A549 (cell line): Measurements from ENCODE around the gene LUC7L2. TPM values are rescaled to one million over a fixed set of nuclear protein-coding genes. Genes with fewer than 3 reads are reported as not detected.

Source experiments
- ATAC-seq, 2 experiments: fragments of 200-7000 bp in 1 of 2; fragments of >200 bp in 1 of 2; cut with Nextera tagmentation in 1 of 2; cut with Tn5 transposase in 1 of 2; 3 replicates each; pipeline versions ENCODE4 v1.8.0 to v1.9.1; 2018 to 2020; ENCODE audit warnings: mild to moderate bottlenecking in 1 of 2, moderate library complexity in 1 of 2
- CTCF ChIA-PET: fragments of 300-600 bp; sonication (Branson Sonifier 250); formaldehyde crosslinking; extraction: SDS; loops from one replicate; lab custom pipeline; 2021; ENCODE audit warnings: antibody characterized with exemption, inconsistent platforms; lab: Yijun Ruan, JAX
- POLR2A ChIA-PET: fragments of 350-600 bp; formaldehyde crosslinking; extraction: SDS; loops from one replicate; lab custom pipeline; 2021; ENCODE audit warnings: antibody characterized with exemption, inconsistent platforms; lab: Yijun Ruan, JAX
- DNase-seq, 2 experiments: peaks; one replicate each; pipeline versions ENCODE4 v3.0.0 to v3.0.0-alpha.2; 2011 to 2016; ENCODE audit warnings: low read depth in 1 of 2, low spot score in 1 of 2
- FAIRE-seq: peaks from 2 replicates; lab custom pipeline; 2011; peaks lifted over from hg19 to GRCh38; lab: Jason Lieb, UNC
- H3K27ac ChIP-seq, 2 experiments: fragments of >200 bp; sonication (Bioruptor Twin); formaldehyde crosslinking; 3 replicates each; pipeline ENCODE4 v1.5.1; 2016 to 2017
- H3K4me1 ChIP-seq: fragments of >200 bp; sonication (Bioruptor Twin); formaldehyde crosslinking; 3 replicates; pipeline ENCODE4 v1.6.1; 2016
- H3K4me2 ChIP-seq: fragments of >200 bp; sonication (Bioruptor Twin); formaldehyde crosslinking; 3 replicates; pipeline ENCODE4 v1.6.1; 2016
- H3K4me3 ChIP-seq: fragments of >200 bp; sonication (Bioruptor Twin); formaldehyde crosslinking; 3 replicates; pipeline ENCODE4 v1.5.1; 2016
- H3K9me3 ChIP-seq: fragments of >200 bp; sonication (Bioruptor Twin); formaldehyde crosslinking; 3 replicates; pipeline ENCODE4 v1.6.1; 2016
- CBX2 ChIP-seq: fragments of 200-600 bp; sonication (generic); IDR thresholded peaks from 2 replicates; pipeline ENCODE4 v1.6.1; 2016; ENCODE audit warnings: low read depth, mild to moderate bottlenecking, borderline replicate concordance
- CBX8 ChIP-seq: fragments of 200-600 bp; sonication (generic); IDR thresholded peaks from 2 replicates; pipeline ENCODE4 v1.6.1; 2016
- CHD2 ChIP-seq: fragments of 150-350 bp; IDR thresholded peaks from 2 replicates; pipeline ENCODE4 v1.6.1; 2014; ENCODE audit warnings: low read length; ENCODE audit not compliant: partially characterized antibody
- CHD4 ChIP-seq: fragments of 200-600 bp; sonication (generic); IDR thresholded peaks from 2 replicates; pipeline ENCODE4 v1.6.1; 2016; ENCODE audit warnings: antibody characterized with exemption, mild to moderate bottlenecking, borderline replicate concordance
- EP300 ChIP-seq, 2 experiments: fragments of >200 bp; sonication (Bioruptor Twin); formaldehyde crosslinking; IDR thresholded peaks; 2 replicates in 1 of 2; 3 replicates in 1 of 2; pipeline ENCODE4 v1.6.1; 2016 to 2017
- FOSB ChIP-seq: fragments of 250-450 bp; sonication (Bioruptor Pico); IDR thresholded peaks from 2 replicates; pipeline ENCODE4 v1.5.0; 2020; ENCODE audit warnings: mild to moderate bottlenecking, moderate library complexity
- FOSL2 ChIP-seq, 2 experiments: fragments of 450-650 bp in 1 of 2; fragments of >200 bp in 1 of 2; sonication (Bioruptor Twin) in 1 of 2; formaldehyde crosslinking; IDR thresholded peaks; 2 replicates each; pipeline versions ENCODE4 v1.5.0 to v1.6.1; 2016 to 2020; ENCODE audit warnings: mild to moderate bottlenecking in 1 of 2, moderate library complexity in 1 of 2
- GATA3 ChIP-seq: IDR thresholded peaks from 2 replicates; pipeline ENCODE4 v1.6.1; 2012; ENCODE audit warnings: borderline replicate concordance
- HEYL ChIP-seq: fragments of 250-450 bp; sonication (Bioruptor Pico); IDR thresholded peaks from 2 replicates; pipeline ENCODE4 v1.8.0; 2021; ENCODE audit warnings: mild to moderate bottlenecking, moderate library complexity
- HOXB5 ChIP-seq: fragments of 250-450 bp; sonication (Bioruptor Pico); IDR thresholded peaks from 2 replicates; pipeline ENCODE4 v1.5.0; 2020; ENCODE audit warnings: mild to moderate bottlenecking, moderate library complexity
- JUN ChIP-seq, 2 experiments: fragments of >200 bp; sonication (Bioruptor Twin); formaldehyde crosslinking; IDR thresholded peaks; 2 replicates in 1 of 2; 3 replicates in 1 of 2; pipeline ENCODE4 v1.6.1; 2016 to 2017
- JUNB ChIP-seq: fragments of >200 bp; sonication (Bioruptor Twin); formaldehyde crosslinking; IDR thresholded peaks from 2 replicates; pipeline ENCODE4 v1.6.1; 2016
- NPAS2 ChIP-seq: fragments of 250-450 bp; sonication (Bioruptor Pico); IDR thresholded peaks from 2 replicates; pipeline ENCODE4 v1.8.0; 2022; ENCODE audit warnings: mild to moderate bottlenecking, moderate library complexity, borderline replicate concordance
- NR3C1 ChIP-seq: fragments of >200 bp; sonication (Bioruptor Twin); formaldehyde crosslinking; IDR thresholded peaks from 3 replicates; pipeline ENCODE4 v1.6.1; 2017
- PHF8 ChIP-seq: fragments of 200-600 bp; sonication (generic); IDR thresholded peaks from 2 replicates; pipeline ENCODE4 v1.6.1; 2016; ENCODE audit warnings: low read depth, mild to moderate bottlenecking, antibody characterized with exemption, moderate library complexity, borderline replicate concordance
- POLR2A ChIP-seq: IDR thresholded peaks from 2 replicates; pipeline ENCODE4 v1.6.1; 2012; ENCODE audit warnings: mild to moderate bottlenecking, low read length
- POLR2AphosphoS2 ChIP-seq: conservative IDR thresholded peaks from 2 replicates; pipeline ENCODE4 v1.6.1; 2012; ENCODE audit warnings: low read length, improper control_type of control experiment, inconsistent platforms
- RCOR1 ChIP-seq: fragments of 150-350 bp; IDR thresholded peaks from 2 replicates; pipeline ENCODE4 v1.6.1; 2014; ENCODE audit warnings: antibody characterized with exemption, low read length, low read depth
- RFX5 ChIP-seq: fragments of 450-650 bp; IDR thresholded peaks from 2 replicates; pipeline ENCODE4 v1.7.1; 2014; ENCODE audit warnings: antibody characterized with exemption, mild to moderate bottlenecking, moderate library complexity
- SMC3 ChIP-seq: fragments of >200 bp; sonication (Bioruptor Twin); formaldehyde crosslinking; IDR thresholded peaks from 3 replicates; pipeline ENCODE4 v1.6.1; 2018; ENCODE audit warnings: inconsistent platforms
- SREBF2 ChIP-seq: fragments of 450-650 bp; IDR thresholded peaks from 2 replicates; pipeline ENCODE4 v1.6.1; 2014; ENCODE audit warnings: mild to moderate bottlenecking, moderate library complexity
- TFCP2L1 ChIP-seq: fragments of 250-450 bp; sonication (Bioruptor Pico); IDR thresholded peaks from 2 replicates; pipeline ENCODE4 v1.5.0; 2021; ENCODE audit warnings: mild to moderate bottlenecking
- TP53 ChIP-seq: fragments of 250-450 bp; sonication (Bioruptor Pico); IDR thresholded peaks from 2 replicates; pipeline ENCODE4 v1.5.0; 2021; ENCODE audit warnings: mild to moderate bottlenecking, moderate library complexity
- ZNF302 ChIP-seq: fragments of 250-450 bp; sonication (Bioruptor Pico); IDR thresholded peaks from 2 replicates; pipeline ENCODE4 v1.9.0; 2021; ENCODE audit warnings: inconsistent platforms, mild to moderate bottlenecking, moderate library complexity
- WGBS: methylation state at CpG from one replicate; pipeline ENCODE4 v1.1.6; 2017; ENCODE audit errors: missing lambda C conversion rate; 5-methylcytosine and 5-hydroxymethylcytosine counted together
- polyA plus RNA-seq, 4 experiments: library from polyadenylated mRNA; depleted of rRNA in 3 of 4; stranded (reverse); fragments of >200 nt; fragmentation: RNase III in 1 of 4; extraction: RNeasy Plus Mini Kit Qiagen cat#74134 plus additional on column Dnase treatment in 1 of 4; gene quantifications; 2 replicates in 3 of 4; 3 replicates in 1 of 4; pipeline ENCODE4 v1.2.3, GENCODE V29; 2011 to 2017
- TF ChIP-seq, protein P1 (sequence below): fragments of 200-600 bp; sonication (generic); IDR thresholded peaks from 2 replicates; pipeline ENCODE4 v1.6.1; 2016; ENCODE audit warnings: antibody characterized with exemption, mild to moderate bottlenecking, moderate library complexity
- TF ChIP-seq, protein P2 (sequence below): IDR thresholded peaks from 2 replicates; pipeline ENCODE4 v1.6.1; 2012; ENCODE audit warnings: low read depth, borderline replicate concordance
- TF ChIP-seq, protein P3 (sequence below): fragments of >200 bp; sonication (Bioruptor Twin); formaldehyde crosslinking; IDR thresholded peaks from 2 replicates; pipeline ENCODE4 v1.6.1; 2016
- TF ChIP-seq, protein P4 (sequence below): fragments of 250-450 bp; sonication (Bioruptor Pico); IDR thresholded peaks from 2 replicates; pipeline ENCODE4 v1.5.0; 2020; ENCODE audit warnings: low read depth, mild to moderate bottlenecking, moderate library complexity
- TF ChIP-seq, protein P5 (sequence below): fragments of >200 bp; sonication (Bioruptor Twin); formaldehyde crosslinking; IDR thresholded peaks from 3 replicates; pipeline ENCODE4 v1.6.1; 2016

Gene LUC7L2
- polyA plus RNA-seq, 2 of the 4 experiments (the other 2 are of a cell fraction), result 49.5 to 75.7 TPM

DNA sequence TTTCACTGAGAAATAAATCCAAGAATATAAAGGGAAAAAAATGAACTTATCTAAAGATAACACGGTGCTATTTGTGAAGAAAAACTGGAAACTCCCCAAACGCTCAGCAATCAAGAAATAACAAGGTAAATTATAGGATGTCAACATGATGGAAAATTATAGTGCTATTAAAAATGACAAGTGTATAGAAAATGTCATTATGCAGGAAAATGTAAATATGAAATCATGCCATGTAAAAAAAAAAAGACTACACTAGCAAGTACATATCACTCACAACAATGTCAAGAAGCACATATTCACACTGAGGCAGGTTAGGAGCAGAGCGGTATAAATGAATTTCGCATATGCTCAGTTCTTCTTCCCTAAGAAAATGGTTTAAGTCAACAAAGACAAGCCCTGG, 96.1 kb downstream of the LUC7L2 start:
- 73% methylated on average over 4 of the region's 4 CpGs for WGBS
- no peak for ATAC-seq
- Histone ChIP-seq H3K4me1 (peaks cover 6% of the 10 kb centered on the region; the same call in 1 of the 3 replicates), H3K4me3 (no peak overlapping the region), H3K9me3 (no peaks in the 10 kb centered on the region), H3K4me2 (no peak overlapping the region), H3K27ac (no peak overlapping the region)
- no peak for DNase-seq
- TF ChIP-seq CHD2 (no peak), GATA3 (no peak), EP300 (IDR thresholded peaks at IDR 0.05) (no peak), CBX8 (no peak), HOXB5 (CRISPR knock-in tag) (no peak), RCOR1 (no peak), SMC3 (no peak), CBX2 (no peak), POLR2AphosphoS2 (no peak)
- TF ChIP-seq, protein P1, sequence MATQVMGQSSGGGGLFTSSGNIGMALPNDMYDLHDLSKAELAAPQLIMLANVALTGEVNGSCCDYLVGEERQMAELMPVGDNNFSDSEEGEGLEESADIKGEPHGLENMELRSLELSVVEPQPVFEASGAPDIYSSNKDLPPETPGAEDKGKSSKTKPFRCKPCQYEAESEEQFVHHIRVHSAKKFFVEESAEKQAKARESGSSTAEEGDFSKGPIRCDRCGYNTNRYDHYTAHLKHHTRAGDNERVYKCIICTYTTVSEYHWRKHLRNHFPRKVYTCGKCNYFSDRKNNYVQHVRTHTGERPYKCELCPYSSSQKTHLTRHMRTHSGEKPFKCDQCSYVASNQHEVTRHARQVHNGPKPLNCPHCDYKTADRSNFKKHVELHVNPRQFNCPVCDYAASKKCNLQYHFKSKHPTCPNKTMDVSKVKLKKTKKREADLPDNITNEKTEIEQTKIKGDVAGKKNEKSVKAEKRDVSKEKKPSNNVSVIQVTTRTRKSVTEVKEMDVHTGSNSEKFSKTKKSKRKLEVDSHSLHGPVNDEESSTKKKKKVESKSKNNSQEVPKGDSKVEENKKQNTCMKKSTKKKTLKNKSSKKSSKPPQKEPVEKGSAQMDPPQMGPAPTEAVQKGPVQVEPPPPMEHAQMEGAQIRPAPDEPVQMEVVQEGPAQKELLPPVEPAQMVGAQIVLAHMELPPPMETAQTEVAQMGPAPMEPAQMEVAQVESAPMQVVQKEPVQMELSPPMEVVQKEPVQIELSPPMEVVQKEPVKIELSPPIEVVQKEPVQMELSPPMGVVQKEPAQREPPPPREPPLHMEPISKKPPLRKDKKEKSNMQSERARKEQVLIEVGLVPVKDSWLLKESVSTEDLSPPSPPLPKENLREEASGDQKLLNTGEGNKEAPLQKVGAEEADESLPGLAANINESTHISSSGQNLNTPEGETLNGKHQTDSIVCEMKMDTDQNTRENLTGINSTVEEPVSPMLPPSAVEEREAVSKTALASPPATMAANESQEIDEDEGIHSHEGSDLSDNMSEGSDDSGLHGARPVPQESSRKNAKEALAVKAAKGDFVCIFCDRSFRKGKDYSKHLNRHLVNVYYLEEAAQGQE, result no peak
- TF ChIP-seq, protein P2, sequence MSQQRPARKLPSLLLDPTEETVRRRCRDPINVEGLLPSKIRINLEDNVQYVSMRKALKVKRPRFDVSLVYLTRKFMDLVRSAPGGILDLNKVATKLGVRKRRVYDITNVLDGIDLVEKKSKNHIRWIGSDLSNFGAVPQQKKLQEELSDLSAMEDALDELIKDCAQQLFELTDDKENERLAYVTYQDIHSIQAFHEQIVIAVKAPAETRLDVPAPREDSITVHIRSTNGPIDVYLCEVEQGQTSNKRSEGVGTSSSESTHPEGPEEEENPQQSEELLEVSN, result no peak
- POLR2A ChIA-PET, result no interaction called here
- CTCF ChIA-PET, result no interaction called here
- no peak for FAIRE-seq

DNA sequence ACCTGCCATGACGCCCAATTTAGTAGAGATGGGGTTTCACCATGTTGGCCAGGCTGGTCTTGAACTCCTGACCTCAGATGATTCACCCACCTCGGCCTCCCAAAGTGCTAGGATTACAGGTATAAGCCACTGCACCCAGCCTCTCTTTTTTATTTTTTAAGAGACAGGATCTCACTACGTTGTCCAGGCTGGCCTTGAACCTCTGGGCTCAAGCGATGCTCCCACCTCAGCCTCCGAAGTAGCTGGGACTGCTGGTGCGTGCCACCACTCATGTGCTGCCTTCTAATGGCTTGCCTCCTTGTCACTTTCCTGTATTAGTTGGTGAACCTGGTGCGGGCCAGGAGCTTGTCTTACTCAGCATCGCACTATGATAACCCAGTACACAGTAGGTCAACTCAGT, 96.8 kb downstream of the LUC7L2 start:
- ChIA-PET POLR2A (no interaction called here), CTCF (interaction anchor here (0.6 to 3.8 kb wide), 2 partner anchors 23 to 164 kb away, joined by 3 to 25 read pairs; no protein-coding TSS in a partner anchor)
- 87% methylated on average over 8 of the region's 8 CpGs for WGBS
- DNase-seq (no peak), FAIRE-seq (no peak), ATAC-seq (no peak)
- H3K9me3 ChIP-seq, result no peaks in the 10 kb centered on the region
- H3K4me1 ChIP-seq, result peaks cover 6% of the 10 kb centered on the region; the same call in 1 of the 3 replicates
- H3K4me2 ChIP-seq, result no peak overlapping the region
- TF ChIP-seq, protein P3, sequence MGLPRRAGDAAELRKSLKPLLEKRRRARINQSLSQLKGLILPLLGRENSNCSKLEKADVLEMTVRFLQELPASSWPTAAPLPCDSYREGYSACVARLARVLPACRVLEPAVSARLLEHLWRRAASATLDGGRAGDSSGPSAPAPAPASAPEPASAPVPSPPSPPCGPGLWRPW, result no peak
- TF ChIP-seq TFCP2L1 (no peak), JUN (IDR thresholded peaks at IDR 0.05) (no peak), POLR2A (no peak), CHD4 (no peak), TP53 (CRISPR knock-in tag) (no peak), HEYL (CRISPR knock-in tag) (no peak), ZNF302 (CRISPR knock-in tag) (no peak), RFX5 (no peak), FOSL2 (IDR thresholded peaks at IDR 0.05) (no peak), FOSL2 (CRISPR knock-in tag; IDR thresholded peaks at IDR 0.05) (no peak), FOSB (CRISPR knock-in tag) (no peak), PHF8 (no peak), SREBF2 (no peak), JUNB (no peak), NPAS2 (CRISPR knock-in tag) (no peak), CBX8 (no peak), NR3C1 (no peak)
- TF ChIP-seq, protein P4, sequence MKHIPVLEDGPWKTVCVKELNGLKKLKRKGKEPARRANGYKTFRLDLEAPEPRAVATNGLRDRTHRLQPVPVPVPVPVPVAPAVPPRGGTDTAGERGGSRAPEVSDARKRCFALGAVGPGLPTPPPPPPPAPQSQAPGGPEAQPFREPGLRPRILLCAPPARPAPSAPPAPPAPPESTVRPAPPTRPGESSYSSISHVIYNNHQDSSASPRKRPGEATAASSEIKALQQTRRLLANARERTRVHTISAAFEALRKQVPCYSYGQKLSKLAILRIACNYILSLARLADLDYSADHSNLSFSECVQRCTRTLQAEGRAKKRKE (CRISPR knock-in tag), result no peak
- TF ChIP-seq, protein P5, sequence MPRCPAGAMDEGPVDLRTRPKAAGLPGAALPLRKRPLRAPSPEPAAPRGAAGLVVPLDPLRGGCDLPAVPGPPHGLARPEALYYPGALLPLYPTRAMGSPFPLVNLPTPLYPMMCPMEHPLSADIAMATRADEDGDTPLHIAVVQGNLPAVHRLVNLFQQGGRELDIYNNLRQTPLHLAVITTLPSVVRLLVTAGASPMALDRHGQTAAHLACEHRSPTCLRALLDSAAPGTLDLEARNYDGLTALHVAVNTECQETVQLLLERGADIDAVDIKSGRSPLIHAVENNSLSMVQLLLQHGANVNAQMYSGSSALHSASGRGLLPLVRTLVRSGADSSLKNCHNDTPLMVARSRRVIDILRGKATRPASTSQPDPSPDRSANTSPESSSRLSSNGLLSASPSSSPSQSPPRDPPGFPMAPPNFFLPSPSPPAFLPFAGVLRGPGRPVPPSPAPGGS, result no peak
- H3K27ac ChIP-seq, result no peak overlapping the region
- no peak overlapping the region for H3K4me3 ChIP-seq
